GM12878 (cell line): ENCODE results near the gene GNG13. TPM values are rescaled to one million over a fixed set of nuclear protein-coding genes. Genes with fewer than 3 reads are reported as not detected.

Experiments
- ATAC-seq: fragments of 200-7000 bp; cut with Tn5 transposase; 3 replicates; pipeline ENCODE4 v1.9.1; 2020; ENCODE audit warnings: mild to moderate bottlenecking, moderate library complexity
- BruUV-seq: library from RNA; stranded (reverse); fragments of 400-500 nt; replicated peaks from 2 replicates; lab custom pipeline; 2021; lab: Mats Ljungman, UMichigan
- CTCF ChIA-PET: fragments of 300-600 bp; sonication (Branson Sonifier 250); formaldehyde crosslinking; extraction: SDS; loops from one replicate; lab custom pipeline; 2021; ENCODE audit warnings: inconsistent platforms; lab: Yijun Ruan, JAX
- POLR2A ChIA-PET: fragments of 350-600 bp; formaldehyde crosslinking; extraction: SDS; loops from one replicate; lab custom pipeline; 2021; ENCODE audit warnings: inconsistent platforms; lab: Charles Lee
- RAD21 ChIA-PET: fragments of 300-600 bp; sonication (Branson Sonifier 250); formaldehyde crosslinking; loops from one replicate; lab custom pipeline; 2023; ENCODE audit warnings: antibody characterized with exemption; ENCODE audit not compliant: unreplicated experiment; lab: Charles Lee
- SMC1A ChIA-PET: fragments of 300-600 bp; sonication (Branson Sonifier 250); formaldehyde crosslinking; loops from one replicate; lab custom pipeline; 2023; ENCODE audit not compliant: unreplicated experiment, uncharacterized antibody; lab: Charles Lee
- DNase-seq: peaks from one replicate; pipeline ENCODE4 v3.0.0-alpha.2; 2011; ENCODE audit warnings: low read depth, low spot score
- FAIRE-seq: peaks from 3 replicates; lab custom pipeline; 2011; peaks lifted over from hg19 to GRCh38; lab: Jason Lieb, UNC
- H2AFZ ChIP-seq: 2 replicates; pipeline ENCODE4 v1.6.0; 2011; ENCODE audit warnings: low read depth, low read length, control low read depth; ENCODE audit not compliant: control insufficient read depth
- H3K27ac ChIP-seq: 2 replicates; pipeline ENCODE4 v1.5.1; 2011; ENCODE audit warnings: control low read depth; ENCODE audit not compliant: control insufficient read depth, insufficient read depth
- H3K27me3 ChIP-seq, 2 experiments: replicated peaks in 1 of 2; 2 replicates each; pipeline versions ENCODE4 v1.6.0 to v1.6.1; 2011; ENCODE audit warnings: low read length in 1 of 2; ENCODE audit not compliant: control insufficient read depth in 2 of 2, insufficient read depth in 2 of 2
- H3K36me3 ChIP-seq, 2 experiments: 2 replicates each; pipeline ENCODE4 v1.5.1; 2011; ENCODE audit warnings: low read length in 1 of 2; ENCODE audit not compliant: control insufficient read depth in 2 of 2, insufficient read depth in 2 of 2
- H3K4me1 ChIP-seq: 2 replicates; pipeline ENCODE4 v1.6.1; 2011; ENCODE audit warnings: mild to moderate bottlenecking, low read length, moderate library complexity, mixed read lengths; ENCODE audit not compliant: control insufficient read depth, insufficient read depth
- H3K4me2 ChIP-seq: 2 replicates; pipeline ENCODE4 v1.6.0; 2011; ENCODE audit warnings: control low read depth; ENCODE audit not compliant: control insufficient read depth, insufficient read depth
- H3K4me3 ChIP-seq: fragments of 200-600 bp; sonication (generic); 2 replicates; pipeline ENCODE4 v1.5.1; 2016
- H3K79me2 ChIP-seq: 2 replicates; pipeline ENCODE4 v1.6.0; 2011; ENCODE audit warnings: low read length; ENCODE audit not compliant: control insufficient read depth, insufficient read depth
- H3K9ac ChIP-seq: 2 replicates; pipeline ENCODE4 v1.8.0; 2011; ENCODE audit warnings: low read length, control low read depth, mixed read lengths; ENCODE audit not compliant: control insufficient read depth, insufficient read depth
- H3K9me3 ChIP-seq: replicated peaks from 3 replicates; pipeline ENCODE4 v1.5.1; 2011; ENCODE audit warnings: mild to moderate bottlenecking, low read length; ENCODE audit not compliant: control insufficient read depth, insufficient read depth
- H4K20me1 ChIP-seq: 2 replicates; pipeline ENCODE4 v1.6.0; 2011; ENCODE audit not compliant: control insufficient read depth, insufficient read depth
- ATF3 ChIP-seq: IDR thresholded peaks from 2 replicates; pipeline ENCODE4 v1.6.1; 2011; ENCODE audit warnings: low read depth, mild to moderate bottlenecking, low read length, moderate library complexity, borderline replicate concordance; ENCODE audit errors: extremely low read depth
- BCL3 ChIP-seq: IDR thresholded peaks from 2 replicates; pipeline ENCODE4 v1.6.1; 2011; ENCODE audit warnings: borderline replicate concordance, low read depth, mild to moderate bottlenecking, moderate library complexity, low read length; ENCODE audit not compliant: insufficient read depth, poor library complexity, severe bottlenecking
- BCLAF1 ChIP-seq: fragments of 450-650 bp; IDR thresholded peaks from 2 replicates; pipeline ENCODE4 v1.6.1; 2017; ENCODE audit warnings: antibody characterized with exemption, mild to moderate bottlenecking, moderate library complexity
- CHD1 ChIP-seq: IDR thresholded peaks from 2 replicates; pipeline ENCODE4 v1.6.1; 2012; ENCODE audit warnings: low read depth, low read length, improper control_type of control experiment
- CHD4 ChIP-seq: fragments of 200-600 bp; sonication (generic); IDR thresholded peaks from 2 replicates; pipeline ENCODE4 v1.6.1; 2016; ENCODE audit warnings: mild to moderate bottlenecking
- EED ChIP-seq: sonication (generic); IDR thresholded peaks from 2 replicates; pipeline ENCODE4 v1.6.1; 2016; ENCODE audit warnings: antibody characterized with exemption, low read depth
- FOXK2 ChIP-seq: fragments of 450-650 bp; IDR thresholded peaks from 2 replicates; pipeline ENCODE4 v1.6.1; 2017; ENCODE audit warnings: mild to moderate bottlenecking, moderate library complexity
- NFIC ChIP-seq: IDR thresholded peaks from 2 replicates; pipeline ENCODE4 v1.6.1; 2012; ENCODE audit warnings: low read depth, mild to moderate bottlenecking, inconsistent platforms, low read length, moderate library complexity
- POLR2AphosphoS5 ChIP-seq: IDR thresholded peaks from 2 replicates; pipeline ENCODE4 v1.6.1; 2011; ENCODE audit warnings: mild to moderate bottlenecking, low read length, inconsistent platforms
- RELA ChIP-seq: fragments of 450-650 bp; IDR thresholded peaks from 2 replicates; pipeline ENCODE4 v1.8.0; 2014; ENCODE audit warnings: borderline replicate concordance; ENCODE audit not compliant: partially characterized antibody
- ZBTB4 ChIP-seq: fragments of 450-650 bp; formaldehyde crosslinking; IDR thresholded peaks from 2 replicates; pipeline ENCODE4 v1.4.0; 2022; ENCODE audit warnings: mild to moderate bottlenecking, moderate library complexity
- WGBS: methylation state at CpG from one replicate; pipeline ENCODE4 v1.1.6; 2016; ENCODE audit warnings: low lambda C conversion rate; ENCODE audit not compliant: insufficient replicate concordance, insufficient coverage; ENCODE audit errors: missing lambda C conversion rate; 5-methylcytosine and 5-hydroxymethylcytosine counted together
- in situ Hi-C: fragments of 300-500 bp; cut with MboI; formaldehyde crosslinking; loops from 9 replicates; pipeline ENCODE4 v1.14.3; 2018; ENCODE audit warnings: mixed read lengths
- intact Hi-C: fragments of 100-400 bp; cut with micrococcal nuclease; formaldehyde crosslinking; loops from one replicate; pipeline ENCODE4 v1.14.2; 2022; ENCODE audit not compliant: unreplicated experiment
- polyA plus RNA-seq, 11 experiments: library from polyadenylated mRNA; depleted of rRNA in 4 of 11; unstranded in 6 of 11; stranded (reverse) in 5 of 11; fragments of >200 nt; fragmentation: Nextera tagmentation in 4 of 11; fragmentation: Illumina TruSeq in 1 of 11; extraction: Ambion mirVana in 4 of 11; extraction: Trizol in 1 of 11; gene quantifications; 1 replicate in 1 of 11; 2 replicates in 10 of 11; pipeline versions ENCODE4 v1.2.1 to v1.2.3, GENCODE V29; 2011 to 2016; ENCODE audit warnings: inconsistent platforms in 2 of 11, missing spikeins in 2 of 11, low read depth in 1 of 11
- total RNA-seq, 4 experiments: library from RNA; depleted of rRNA in 3 of 4; stranded (reverse); fragments of >200 nt in 3 of 4; fragmentation: Illumina TruSeq in 1 of 4; extraction: Trizol in 1 of 4; gene quantifications; 2 replicates each; pipeline versions ENCODE4 v1.2.1 to v1.2.3, GENCODE V29; 2013 to 2021

GNG13 gene
- total and polyA plus RNA-seq, 10 of the 15 experiments (the other 5 are each of a cell fraction or from before 2014, with no cell fraction given), result not detected

GRCh38 chr16:818592-818991 is 18.1 kb upstream of the GNG13 start (continued):
- TF ChIP-seq ZBTB4 (CRISPR knock-in tag), result no peak
- TF ChIP-seq CHD4, result no peak
- no peak for TF ChIP-seq EED
- no peak for TF ChIP-seq CHD1

GRCh38 chr16:818132-818531 is 17.6 kb upstream of the GNG13 start:
- CTCF ChIA-PET, result no interaction called here
- SMC1A ChIA-PET, result no interaction called here
- no peaks in the 10 kb centered on the region; the same call in 2 of the 3 replicates for H3K9me3 ChIP-seq
- H3K4me2 ChIP-seq, result no peak overlapping the region
- H3K4me3 ChIP-seq, result no peak overlapping the region
- no peaks in the 10 kb centered on the region for H3K36me3 ChIP-seq
- no peak for ATAC-seq
- H3K9ac ChIP-seq, result no peak overlapping the region
- H2AFZ ChIP-seq, result no peak overlapping the region
- RAD21 ChIA-PET, result no interaction called here
- in situ Hi-C loops (no loop called here), intact Hi-C loops (no loop called here)
- no peak overlapping the region for H3K27ac ChIP-seq
- no peaks in the 10 kb centered on the region; a peak in 1 of 4 replicates for H3K27me3 ChIP-seq
- POLR2A ChIA-PET, result no interaction called here
- no TSS peak for BruUV-seq
- no peaks in the 10 kb centered on the region for H3K4me1 ChIP-seq
- no peak for FAIRE-seq
- DNase-seq, result no peak
- no peaks in the 10 kb centered on the region for H3K79me2 ChIP-seq
- no peaks in the 10 kb centered on the region for H4K20me1 ChIP-seq
- TF ChIP-seq FOXK2 (no peak), ZBTB4 (CRISPR knock-in tag) (no peak), POLR2AphosphoS5 (no peak), RELA (no peak), ATF3 (no peak), BCL3 (no peak), BCLAF1 (no peak), NFIC (no peak)
- 55% methylated on average over 8 of the region's 8 CpGs for WGBS
